Prostate gland (tissue), 2 donors: Measurements from ENCODE around the gene PLXNB3.

ENCODE experiments used
- POLR2A ChIP-seq: fragments of 450-650 bp; IDR thresholded peaks from one replicate; pipeline ENCODE4 v1.6.1; 2016; ENCODE audit warnings: antibody characterized with exemption, mild to moderate bottlenecking
- POLR2AphosphoS5 ChIP-seq: sonication (generic); formaldehyde crosslinking; IDR thresholded peaks from one replicate; pipeline ENCODE4 v1.6.1; 2017; ENCODE audit warnings: antibody characterized with exemption
- TF ChIP-seq, protein P1 (sequence below), 4 experiments: fragments of 200-600 bp in 2 of 4; fragments of 450-650 bp in 2 of 4; sonication (generic) in 2 of 4; IDR thresholded peaks; 1 replicate in 3 of 4; 2 replicates in 1 of 4; pipeline ENCODE4 v1.5.1; 2016 to 2019; ENCODE audit warnings: antibody characterized with exemption in 4 of 4, mild to moderate bottlenecking in 2 of 4, moderate library complexity in 2 of 4

- TF ChIP-seq POLR2A (no peak), POLR2AphosphoS5 (no peak)
- TF ChIP-seq, protein P1, sequence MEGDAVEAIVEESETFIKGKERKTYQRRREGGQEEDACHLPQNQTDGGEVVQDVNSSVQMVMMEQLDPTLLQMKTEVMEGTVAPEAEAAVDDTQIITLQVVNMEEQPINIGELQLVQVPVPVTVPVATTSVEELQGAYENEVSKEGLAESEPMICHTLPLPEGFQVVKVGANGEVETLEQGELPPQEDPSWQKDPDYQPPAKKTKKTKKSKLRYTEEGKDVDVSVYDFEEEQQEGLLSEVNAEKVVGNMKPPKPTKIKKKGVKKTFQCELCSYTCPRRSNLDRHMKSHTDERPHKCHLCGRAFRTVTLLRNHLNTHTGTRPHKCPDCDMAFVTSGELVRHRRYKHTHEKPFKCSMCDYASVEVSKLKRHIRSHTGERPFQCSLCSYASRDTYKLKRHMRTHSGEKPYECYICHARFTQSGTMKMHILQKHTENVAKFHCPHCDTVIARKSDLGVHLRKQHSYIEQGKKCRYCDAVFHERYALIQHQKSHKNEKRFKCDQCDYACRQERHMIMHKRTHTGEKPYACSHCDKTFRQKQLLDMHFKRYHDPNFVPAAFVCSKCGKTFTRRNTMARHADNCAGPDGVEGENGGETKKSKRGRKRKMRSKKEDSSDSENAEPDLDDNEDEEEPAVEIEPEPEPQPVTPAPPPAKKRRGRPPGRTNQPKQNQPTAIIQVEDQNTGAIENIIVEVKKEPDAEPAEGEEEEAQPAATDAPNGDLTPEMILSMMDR (IDR thresholded peaks at IDR 0.05) = no peak
Measured at GRCh38 chrX:153816831-153817690, 53.0 kb downstream of the PLXNB3 start.
